ENCODE measurements around the gene ABTB1. TPM values are rescaled to one million over a fixed set of nuclear protein-coding genes. Genes with fewer than 3 reads are reported as not detected.

The ABTB1 gene
- total and polyA plus RNA-seq, 2 of the 13 experiments (the other 11 are each of a cell fraction or from before 2014, with no cell fraction given), result 0.42 to 14.5 TPM

- Histone ChIP-seq H3K27me3 (ENCODE audit: control insufficient read depth in 1 of 2, insufficient read depth in 2 of 2, low read length in 2 of 2) (no peaks in the 10 kb centered on the region), H3K4me1 (ENCODE audit: insufficient read depth, low read length) (no peaks in the 10 kb centered on the region), H3K27ac (ENCODE audit: extremely low read length, insufficient read depth, low read length) (no peak overlapping the region), H3K9me3 (ENCODE audit: low read length) (no peaks in the 10 kb centered on the region), H3K79me2 (ENCODE audit: insufficient read depth, low read length) (no peaks in the 10 kb centered on the region), H3K9ac (ENCODE audit: insufficient read depth, low read depth, low read length) (no peak overlapping the region), H2AFZ (ENCODE audit: low read length) (no peak overlapping the region), H3K36me3 (replicated peaks in 1 of 2; ENCODE audit: control insufficient read depth in 1 of 2, insufficient read depth in 2 of 2, low read length in 2 of 2) (peaks cover 4 to 9% of the 10 kb centered on the region in 2 experiments; a peak in 3 of 5 replicates), H4K20me1 (ENCODE audit: insufficient read depth, low read length) (no peaks in the 10 kb centered on the region), H3K4me3 (replicated peaks in 1 of 3; ENCODE audit: insufficient read depth in 1 of 3, low read depth in 2 of 3, low read length in 3 of 3) (no peak overlapping the region), H3K4me2 (ENCODE audit: low read depth, low read length) (no peak overlapping the region)
- no peak for FAIRE-seq
- in situ Hi-C loops (cut with HindIII; ENCODE audit: extremely low pct_ligation_motif_present, low pct_unique_long_range_greater_than_20kb), result no loop called here
- BruUV-seq (replicated peaks), result no TSS peak
- POLR2A ChIA-PET, result no interaction called here
- intact Hi-C loops (cut with micrococcal nuclease; ENCODE audit: unreplicated experiment), result no loop called here
- no peak for ATAC-seq
- WGBS (ENCODE audit: low lambda C conversion rate), result 93% methylated on average over 5 of the region's 5 CpGs
- no peak for DNase-seq (ENCODE audit: low spot score)
- CTCF ChIA-PET (ENCODE audit: low intra/inter-chr PET ratio, low total read pairs), result no interaction called here
- no peak for TF ChIP-seq ZNF713 (CRISPR knock-in tag; IDR thresholded peaks at IDR 0.05)
- TF ChIP-seq NFKB2 (CRISPR knock-in tag; IDR thresholded peaks at IDR 0.05; ENCODE audit: borderline replicate concordance), result no peak
- no peak for TF ChIP-seq ZNF350 (CRISPR knock-in tag; IDR thresholded peaks at IDR 0.05; ENCODE audit: borderline replicate concordance, low read depth)
- TF ChIP-seq ZBTB46 (CRISPR knock-in tag; IDR thresholded peaks at IDR 0.05; ENCODE audit: borderline replicate concordance), result no peak
- no peak for TF ChIP-seq ELF4 (CRISPR knock-in tag; IDR thresholded peaks at IDR 0.05; ENCODE audit: borderline replicate concordance)
- no peak for TF ChIP-seq TGIF2 (CRISPR knock-in tag; IDR thresholded peaks at IDR 0.05)
- TF ChIP-seq ZNF138 (CRISPR knock-in tag; IDR thresholded peaks at IDR 0.05; ENCODE audit: low read depth), result no peak
- TF ChIP-seq FOXP4 (CRISPR knock-in tag; IDR thresholded peaks at IDR 0.05), result no peak
- no peak for TF ChIP-seq HBP1 (CRISPR knock-in tag; IDR thresholded peaks at IDR 0.05; ENCODE audit: low read depth)
- no peak for TF ChIP-seq TBX2 (CRISPR knock-in tag; IDR thresholded peaks at IDR 0.05; ENCODE audit: borderline replicate concordance)
- no peak for TF ChIP-seq KLF6 (CRISPR knock-in tag; IDR thresholded peaks at IDR 0.05)
- TF ChIP-seq MAFK (conservative IDR thresholded peaks at IDR 0.05 in 1 of 2, IDR thresholded peaks at IDR 0.05 in 1 of 2; ENCODE audit: low read length in 2 of 2), result no peak
- TF ChIP-seq PRPF4 (IDR thresholded peaks at IDR 0.05; ENCODE audit: low read depth, low read length, poor library complexity, severe bottlenecking), result no peak
- no peak for TF ChIP-seq ZNF597 (CRISPR knock-in tag; IDR thresholded peaks at IDR 0.05)
- TF ChIP-seq PREB (CRISPR knock-in tag; IDR thresholded peaks at IDR 0.05), result no peak
- TF ChIP-seq NFIC (IDR thresholded peaks at IDR 0.05; ENCODE audit: low read length), result no peak
- TF ChIP-seq CHD4 (IDR thresholded peaks at IDR 0.05; ENCODE audit: borderline replicate concordance, low read length), result no peak
- TF ChIP-seq HNRNPK (IDR thresholded peaks at IDR 0.05; ENCODE audit: low read depth, low read length, poor library complexity, severe bottlenecking), result no peak
- no peak for TF ChIP-seq ZEB1 (IDR thresholded peaks at IDR 0.05; ENCODE audit: insufficient replicate concordance, low read depth)
These were observed 9.6 kb upstream of the ABTB1 start for GRCh38 chr3:127663151-127663550.

All from HepG2 (cell line).